ENCODE measurements around the gene RNF141.

The RNF141 gene

GRCh38 chr11:10528121-10528520 is 12.9 kb downstream of the RNF141 start:
- in situ Hi-C loops (cut with MboI; ENCODE audit: low sequenced_read_pairs) = loop anchor here (25.0 kb wide), 1 partner anchor 209 kb away; no protein-coding TSS in a partner anchor
- DNase-seq (ENCODE audit: low spot score in 2 of 2) = no peak
- H3K36me3 ChIP-seq (replicated peaks) = peaks cover 31% of the 10 kb centered on the region

GRCh38 chr11:10526974-10527918 is 13.7 kb downstream of the RNF141 start:
- no peak overlapping the region for H3K4me3 ChIP-seq
- no peak for DNase-seq (ENCODE audit: low spot score in 2 of 2)
- no peaks in the 10 kb centered on the region for H3K4me1 ChIP-seq
- in situ Hi-C loops (cut with MboI; ENCODE audit: low sequenced_read_pairs) = loop anchor here (25.0 kb wide), 1 partner anchor 210 kb away; no protein-coding TSS in a partner anchor
- H3K9me3 ChIP-seq = no peaks in the 10 kb centered on the region
- H3K27me3 ChIP-seq (ENCODE audit: low read depth) = no peaks in the 10 kb centered on the region
- peaks cover 33% of the 10 kb centered on the region for H3K36me3 ChIP-seq (replicated peaks)

More at GRCh38 chr11:10528121-10528520, 12.9 kb downstream of the RNF141 start:
- H3K27me3 ChIP-seq (ENCODE audit: low read depth) = no peaks in the 10 kb centered on the region
- no peaks in the 10 kb centered on the region for H3K9me3 ChIP-seq
- H3K4me3 ChIP-seq = no peak overlapping the region
- no peaks in the 10 kb centered on the region for H3K4me1 ChIP-seq

- Histone ChIP-seq H3K4me3 (no peak overlapping the region), H3K9me3 (no peaks in the 10 kb centered on the region), H3K27me3 (ENCODE audit: low read depth) (no peaks in the 10 kb centered on the region), H3K36me3 (replicated peaks) (peaks cover 29% of the 10 kb centered on the region), H3K4me1 (no peaks in the 10 kb centered on the region)
- DNase-seq (ENCODE audit: low spot score in 2 of 2) = no peak
- in situ Hi-C loops (cut with MboI; ENCODE audit: low sequenced_read_pairs) = no loop called here
These were observed 16.5 kb downstream of the RNF141 start for GRCh38 chr11:10524471-10524870.

- no peaks in the 10 kb centered on the region for H3K9me3 ChIP-seq
- no peaks in the 10 kb centered on the region for H3K27me3 ChIP-seq (ENCODE audit: low read depth)
- peaks cover 23% of the 10 kb centered on the region for H3K36me3 ChIP-seq (replicated peaks)
- H3K4me1 ChIP-seq = no peaks in the 10 kb centered on the region
- no peak overlapping the region for H3K4me3 ChIP-seq
- no peak for DNase-seq (ENCODE audit: low spot score in 2 of 2)
- in situ Hi-C loops (cut with MboI; ENCODE audit: low sequenced_read_pairs) = no loop called here
These were observed 18.1 kb downstream of the RNF141 start for GRCh38 chr11:10522921-10523320.

- in situ Hi-C loops (cut with MboI; ENCODE audit: low sequenced_read_pairs) = no loop called here
These were observed 18.7 kb downstream of the RNF141 start for GRCh38 chr11:10522276-10522675.

GRCh38 chr11:10520562-10520961 is 20.4 kb downstream of the RNF141 start:
- Histone ChIP-seq H3K4me3 (no peak overlapping the region), H3K9me3 (no peaks in the 10 kb centered on the region), H3K27me3 (ENCODE audit: low read depth) (no peaks in the 10 kb centered on the region), H3K4me1 (no peaks in the 10 kb centered on the region), H3K36me3 (replicated peaks) (peaks cover 20% of the 10 kb centered on the region)
- in situ Hi-C loops (cut with MboI; ENCODE audit: low sequenced_read_pairs) = no loop called here
- no peak for DNase-seq (ENCODE audit: low spot score in 2 of 2)

More at GRCh38 chr11:10522276-10522675, 18.7 kb downstream of the RNF141 start:
- peaks cover 23% of the 10 kb centered on the region for H3K36me3 ChIP-seq (replicated peaks)
- no peaks in the 10 kb centered on the region for H3K9me3 ChIP-seq
- DNase-seq (ENCODE audit: low spot score in 2 of 2) = no peak
- H3K27me3 ChIP-seq (ENCODE audit: low read depth) = no peaks in the 10 kb centered on the region
- no peak overlapping the region for H3K4me3 ChIP-seq
- H3K4me1 ChIP-seq = no peaks in the 10 kb centered on the region

GRCh38 chr11:10519630-10520029 is 21.4 kb downstream of the RNF141 start:
- H3K4me3 ChIP-seq = no peak overlapping the region
- peaks cover 12% of the 10 kb centered on the region for H3K36me3 ChIP-seq (replicated peaks)
- no peaks in the 10 kb centered on the region for H3K9me3 ChIP-seq
- no peaks in the 10 kb centered on the region for H3K27me3 ChIP-seq (ENCODE audit: low read depth)
- H3K4me1 ChIP-seq = no peaks in the 10 kb centered on the region
- no peak for DNase-seq (ENCODE audit: low spot score in 2 of 2)
- in situ Hi-C loops (cut with MboI; ENCODE audit: low sequenced_read_pairs) = no loop called here

GRCh38 chr11:10518891-10519290 is 22.1 kb downstream of the RNF141 start:
- peaks cover 9% of the 10 kb centered on the region for H3K36me3 ChIP-seq (replicated peaks)
- in situ Hi-C loops (cut with MboI; ENCODE audit: low sequenced_read_pairs) = no loop called here
- DNase-seq (ENCODE audit: low spot score in 2 of 2) = no peak

GRCh38 chr11:10518123-10518522 is 22.9 kb downstream of the RNF141 start:
- H3K36me3 ChIP-seq (replicated peaks) = peaks cover 4% of the 10 kb centered on the region
- in situ Hi-C loops (cut with MboI; ENCODE audit: low sequenced_read_pairs) = no loop called here
- H3K4me3 ChIP-seq = no peak overlapping the region
- H3K4me1 ChIP-seq = no peaks in the 10 kb centered on the region
- H3K27me3 ChIP-seq (ENCODE audit: low read depth) = no peaks in the 10 kb centered on the region
- DNase-seq (ENCODE audit: low spot score in 2 of 2) = no peak
- H3K9me3 ChIP-seq = no peaks in the 10 kb centered on the region

More at GRCh38 chr11:10518891-10519290, 22.1 kb downstream of the RNF141 start:
- Histone ChIP-seq H3K4me1 (no peaks in the 10 kb centered on the region), H3K4me3 (no peak overlapping the region), H3K9me3 (no peaks in the 10 kb centered on the region), H3K27me3 (ENCODE audit: low read depth) (no peaks in the 10 kb centered on the region)

- DNase-seq (ENCODE audit: low spot score in 2 of 2) = no peak
- no peaks in the 10 kb centered on the region for H3K27me3 ChIP-seq (ENCODE audit: low read depth)
- in situ Hi-C loops (cut with MboI; ENCODE audit: low sequenced_read_pairs) = no loop called here
- H3K9me3 ChIP-seq = no peaks in the 10 kb centered on the region
- H3K36me3 ChIP-seq (replicated peaks) = no peaks in the 10 kb centered on the region
- H3K4me3 ChIP-seq = no peak overlapping the region
- no peaks in the 10 kb centered on the region for H3K4me1 ChIP-seq
These were observed 25.6 kb downstream of the RNF141 start for GRCh38 chr11:10515418-10515817.

GRCh38 chr11:10514709-10515108 is 26.3 kb downstream of the RNF141 start:
- DNase-seq (ENCODE audit: low spot score in 2 of 2) = no peak
- no peaks in the 10 kb centered on the region for H3K36me3 ChIP-seq (replicated peaks)
- in situ Hi-C loops (cut with MboI; ENCODE audit: low sequenced_read_pairs) = no loop called here
- no peaks in the 10 kb centered on the region for H3K4me1 ChIP-seq
- H3K9me3 ChIP-seq = no peaks in the 10 kb centered on the region
- H3K4me3 ChIP-seq = no peak overlapping the region
- H3K27me3 ChIP-seq (ENCODE audit: low read depth) = no peaks in the 10 kb centered on the region

GRCh38 chr11:10514202-10514601 is 26.8 kb downstream of the RNF141 start:
- in situ Hi-C loops (cut with MboI; ENCODE audit: low sequenced_read_pairs) = no loop called here

GRCh38 chr11:10511181-10511621 is 29.8 kb downstream of the RNF141 start:
- no peak for DNase-seq (ENCODE audit: low spot score in 2 of 2)
- no peaks in the 10 kb centered on the region for H3K9me3 ChIP-seq
- H3K27me3 ChIP-seq (ENCODE audit: low read depth) = no peaks in the 10 kb centered on the region
- H3K4me1 ChIP-seq = no peaks in the 10 kb centered on the region; the same call in 1 of the 2 replicates
- no peak overlapping the region for H3K4me3 ChIP-seq
- in situ Hi-C loops (cut with MboI; ENCODE audit: low sequenced_read_pairs) = no loop called here
- H3K36me3 ChIP-seq (replicated peaks) = no peaks in the 10 kb centered on the region

More at GRCh38 chr11:10514202-10514601, 26.8 kb downstream of the RNF141 start:
- DNase-seq (ENCODE audit: low spot score in 2 of 2) = peak in 1 of 2 experiments; percentile 8
- Histone ChIP-seq H3K4me3 (no peak overlapping the region), H3K9me3 (no peaks in the 10 kb centered on the region), H3K27me3 (ENCODE audit: low read depth) (no peaks in the 10 kb centered on the region), H3K36me3 (replicated peaks) (no peaks in the 10 kb centered on the region), H3K4me1 (no peaks in the 10 kb centered on the region)

- in situ Hi-C loops (cut with MboI; ENCODE audit: low sequenced_read_pairs) = no loop called here
These were observed 35.0 kb downstream of the RNF141 start for GRCh38 chr11:10506008-10506370.

More at GRCh38 chr11:10506008-10506370, 35.0 kb downstream of the RNF141 start:
- no peak for DNase-seq (ENCODE audit: low spot score in 2 of 2)
- Histone ChIP-seq H3K36me3 (replicated peaks) (no peaks in the 10 kb centered on the region), H3K9me3 (no peaks in the 10 kb centered on the region), H3K27me3 (ENCODE audit: low read depth) (no peaks in the 10 kb centered on the region), H3K4me3 (no peak overlapping the region), H3K4me1 (no peaks in the 10 kb centered on the region; the same call in 1 of the 2 replicates)

Measured in HAP-1 (cell line).